SJCRH30 (cell line): Measurements from ENCODE around the gene RNF217. TPM values are rescaled to one million over a fixed set of nuclear protein-coding genes. Genes with fewer than 3 reads are reported as not detected.

Experiments
- DNase-seq, 2 experiments: peaks; one replicate each; pipeline ENCODE4 v3.0.0-alpha.2; 2015 to 2020
- H3K27ac ChIP-seq: fragments of 250-450 bp; sonication (Bioruptor Pico); 2 replicates; pipeline ENCODE4 v1.5.1; 2020; ENCODE audit warnings: mild to moderate bottlenecking, moderate library complexity
- H3K27me3 ChIP-seq: fragments of 250-450 bp; sonication (Bioruptor Pico); 2 replicates; pipeline ENCODE4 v1.5.1; 2020; ENCODE audit warnings: mild to moderate bottlenecking, moderate library complexity
- H3K36me3 ChIP-seq: fragments of 250-450 bp; sonication (Bioruptor Pico); 2 replicates; pipeline ENCODE4 v1.5.1; 2020; ENCODE audit warnings: mild to moderate bottlenecking, moderate library complexity
- H3K4me1 ChIP-seq: fragments of 250-450 bp; sonication (Bioruptor Pico); 2 replicates; pipeline ENCODE4 v1.5.1; 2020; ENCODE audit warnings: mild to moderate bottlenecking, moderate library complexity
- H3K4me3 ChIP-seq: fragments of 250-450 bp; sonication (Bioruptor Pico); 2 replicates; pipeline ENCODE4 v1.5.1; 2020; ENCODE audit warnings: mild to moderate bottlenecking, moderate library complexity
- H3K9me3 ChIP-seq: fragments of 250-450 bp; sonication (Bioruptor Pico); replicated peaks from 2 replicates; pipeline ENCODE4 v1.5.1; 2020; ENCODE audit warnings: mild to moderate bottlenecking, moderate library complexity
- total RNA-seq: library from RNA; depleted of rRNA; stranded (reverse); fragments of >200 nt; shearing (Covaris generic); gene quantifications from 2 replicates; pipeline ENCODE4 v1.2.3, GENCODE V29; 2014

The RNF217 gene
- total RNA-seq, 1 experiment from 2014 or later = 16.0 TPM

DNA sequence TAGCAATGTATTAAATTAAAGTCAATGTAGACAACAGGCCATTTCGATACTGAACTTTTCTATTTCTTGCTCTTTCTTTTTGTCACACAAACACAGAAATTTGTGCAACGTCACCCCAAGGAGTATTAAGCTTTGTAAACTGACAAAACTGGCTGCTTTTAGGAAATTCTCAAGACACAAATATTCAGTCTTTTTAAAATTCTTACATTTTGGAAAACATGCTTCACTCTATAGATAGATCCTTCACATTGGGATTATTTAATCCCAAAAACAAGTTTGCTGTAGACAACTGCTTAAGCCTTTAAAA lies 121.4 kb downstream of the RNF217 start:
- Histone ChIP-seq H3K27ac (no peak overlapping the region), H3K4me1 (peaks cover 4% of the 10 kb centered on the region; the same call in 1 of the 2 replicates), H3K4me3 (no peak overlapping the region), H3K36me3 (peaks cover 4% of the 10 kb centered on the region; the same call in 1 of the 2 replicates), H3K9me3 (no peaks in the 10 kb centered on the region), H3K27me3 (no peaks in the 10 kb centered on the region)
- DNase-seq = no peak

- Histone ChIP-seq H3K36me3 (peaks cover 4% of the 10 kb centered on the region; the same call in 1 of the 2 replicates), H3K27me3 (no peaks in the 10 kb centered on the region), H3K4me3 (no peak overlapping the region), H3K27ac (no peak overlapping the region), H3K4me1 (no peaks in the 10 kb centered on the region; the same call in 1 of the 2 replicates), H3K9me3 (no peaks in the 10 kb centered on the region)
- no peak for DNase-seq
These were observed 124.5 kb downstream of the RNF217 start for GRCh38 chr6:125086716-125087115.

DNA sequence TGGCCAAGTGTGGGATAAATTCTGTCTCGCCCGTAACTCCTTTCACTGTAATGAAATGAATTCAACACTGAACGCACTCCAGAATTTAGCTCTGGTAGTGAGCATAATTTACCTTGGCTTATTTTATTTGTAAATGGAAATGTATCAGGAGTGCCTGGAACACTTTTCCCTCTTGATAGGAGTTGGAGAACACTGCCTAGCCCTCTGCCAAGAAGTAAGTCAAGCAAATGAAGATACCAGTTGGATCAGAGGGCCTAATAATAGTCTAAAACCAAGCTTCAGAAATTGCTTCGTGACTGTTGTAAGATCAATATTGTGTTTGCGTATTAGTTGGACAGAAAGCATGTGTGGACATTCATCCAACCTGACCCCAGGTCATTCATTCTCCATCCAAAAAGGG lies 126.7 kb downstream of the RNF217 start:
- Histone ChIP-seq H3K9me3 (no peaks in the 10 kb centered on the region), H3K4me3 (no peak overlapping the region), H3K4me1 (no peaks in the 10 kb centered on the region; the same call in 1 of the 2 replicates), H3K36me3 (0 out of 2 replicates have a peak, but pooled peaks cover 4% of the 10 kb centered on the region), H3K27ac (no peak overlapping the region), H3K27me3 (no peaks in the 10 kb centered on the region)
- no peak for DNase-seq

DNA sequence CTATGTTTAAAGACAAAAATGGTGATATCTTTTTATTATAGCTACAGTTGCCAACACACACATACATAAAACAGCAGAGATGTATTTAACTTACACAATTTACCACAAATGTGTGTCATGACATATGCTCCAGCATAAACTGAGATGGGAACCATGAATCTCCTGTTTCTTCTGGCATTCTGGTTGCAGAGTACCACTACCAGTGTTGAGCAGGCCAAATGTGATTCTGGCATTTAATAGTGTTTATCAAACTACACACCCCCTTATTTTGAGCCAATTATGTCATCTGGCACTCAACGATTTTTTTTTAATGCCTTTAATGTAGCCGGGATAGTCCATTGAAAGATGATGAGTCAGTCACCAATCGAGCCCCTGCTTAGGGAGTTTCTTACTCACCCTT lies 132.3 kb downstream of the RNF217 start:
- Histone ChIP-seq H3K36me3 (no peaks in the 10 kb centered on the region), H3K27ac (no peak overlapping the region), H3K9me3 (0 out of 2 replicates have a peak, but pooled peaks cover 2% of the 10 kb centered on the region), H3K4me3 (no peak overlapping the region), H3K27me3 (no peaks in the 10 kb centered on the region), H3K4me1 (no peaks in the 10 kb centered on the region; the same call in 1 of the 2 replicates)
- no peak for DNase-seq

GRCh38 chr6:125095580-125096301 lies 133.5 kb downstream of the RNF217 start:
- H3K4me1 ChIP-seq = no peaks in the 10 kb centered on the region; the same call in 1 of the 2 replicates
- no peak overlapping the region for H3K27ac ChIP-seq
- H3K4me3 ChIP-seq = no peak overlapping the region
- H3K36me3 ChIP-seq = no peaks in the 10 kb centered on the region
- 0 out of 2 replicates have a peak, but pooled peaks cover 2% of the 10 kb centered on the region for H3K9me3 ChIP-seq
- H3K27me3 ChIP-seq = no peaks in the 10 kb centered on the region
- peak in 1 of 2 experiments; percentile 35 for DNase-seq

- H3K4me3 ChIP-seq = no peak overlapping the region
- no peak overlapping the region for H3K27ac ChIP-seq
- no peaks in the 10 kb centered on the region; the same call in none of the 2 replicates for H3K4me1 ChIP-seq
- H3K36me3 ChIP-seq = no peaks in the 10 kb centered on the region
- H3K27me3 ChIP-seq = no peaks in the 10 kb centered on the region
- H3K9me3 ChIP-seq = 0 out of 2 replicates have a peak, but pooled peaks cover 2% of the 10 kb centered on the region
- no peak for DNase-seq
These were observed 134.9 kb downstream of the RNF217 start for GRCh38 chr6:125097186-125097585.

DNA sequence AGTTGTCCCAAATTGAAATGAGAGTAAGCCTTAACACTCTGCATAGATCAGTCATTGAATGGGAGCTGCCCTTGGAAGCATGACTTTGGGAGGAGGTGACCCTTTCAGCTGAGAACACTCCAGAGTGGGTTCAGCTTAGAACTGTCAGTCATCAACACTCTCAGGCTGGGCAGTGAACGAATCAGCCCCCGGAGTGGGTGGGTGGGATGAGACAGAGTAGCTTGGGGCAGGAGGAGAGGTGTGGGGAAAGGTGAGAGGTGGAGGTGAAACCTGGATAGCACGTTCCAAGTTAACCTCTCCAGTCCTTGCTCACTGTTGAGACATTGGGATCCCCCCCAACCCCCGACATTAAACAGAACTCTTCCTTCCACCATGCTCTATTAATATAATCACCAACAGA lies 136.0 kb downstream of the RNF217 start:
- Histone ChIP-seq H3K27ac (no peak overlapping the region), H3K4me3 (no peak overlapping the region), H3K27me3 (no peaks in the 10 kb centered on the region), H3K4me1 (no peaks in the 10 kb centered on the region; the same call in none of the 2 replicates), H3K9me3 (0 out of 2 replicates have a peak, but pooled peaks cover 2% of the 10 kb centered on the region), H3K36me3 (no peaks in the 10 kb centered on the region)
- DNase-seq = no peak

DNA sequence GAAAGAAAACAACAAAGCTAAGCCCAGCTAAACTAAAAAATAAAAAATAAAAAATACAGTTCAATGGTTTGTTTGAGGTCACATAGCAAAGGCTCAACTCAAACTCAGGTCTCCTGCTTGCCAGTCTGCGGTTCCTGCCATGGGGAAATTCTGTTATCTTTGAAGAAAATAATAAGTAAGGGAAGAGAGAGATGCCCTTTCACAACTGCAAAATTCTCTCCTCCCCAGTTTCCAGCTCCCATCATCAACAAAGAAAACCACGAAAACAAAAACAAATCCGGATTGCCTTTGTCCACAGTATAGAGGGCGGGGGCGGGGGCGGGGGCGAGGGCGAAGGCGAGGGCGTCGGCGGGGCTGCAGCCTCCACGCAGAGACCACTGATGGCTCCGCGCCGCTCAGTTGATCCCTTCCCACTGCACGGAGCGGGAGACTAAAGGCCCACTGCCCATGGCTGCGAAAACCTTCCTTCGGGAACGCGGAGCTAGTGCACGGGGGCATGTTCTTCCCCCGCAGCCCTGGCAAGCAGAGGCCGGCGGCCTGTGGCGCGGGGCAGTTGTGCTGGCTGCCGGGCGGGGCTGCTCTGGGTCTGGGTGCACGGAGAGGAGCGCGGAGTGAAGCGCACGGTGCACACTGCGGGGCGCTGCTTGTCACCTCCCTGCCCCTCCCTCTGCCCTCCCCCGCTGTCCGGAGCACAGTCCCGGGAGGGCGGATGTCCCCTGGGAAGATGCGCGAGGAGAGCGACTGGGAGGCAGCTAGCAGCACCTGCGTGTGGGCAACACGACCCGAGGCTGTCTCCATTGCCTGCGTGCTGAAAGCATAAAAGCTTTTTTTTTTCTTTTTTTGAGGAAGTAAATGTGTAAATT lies 137.2 kb downstream of the RNF217 start:
- Histone ChIP-seq H3K36me3 (no peaks in the 10 kb centered on the region), H3K27ac (no peak overlapping the region), H3K27me3 (no peaks in the 10 kb centered on the region), H3K4me3 (peak overlapping the region; percentile 62), H3K4me1 (peaks cover 8% of the 10 kb centered on the region), H3K9me3 (0 out of 2 replicates have a peak, but pooled peaks cover 2% of the 10 kb centered on the region)
- DNase-seq = peak; percentile 67

- no peak for DNase-seq
- H3K36me3 ChIP-seq = no peaks in the 10 kb centered on the region
- no peak overlapping the region for H3K27ac ChIP-seq
- no peaks in the 10 kb centered on the region for H3K9me3 ChIP-seq
- H3K27me3 ChIP-seq = no peaks in the 10 kb centered on the region
- peak overlapping the region; percentile 62 for H3K4me3 ChIP-seq
- H3K4me1 ChIP-seq = peaks cover 10% of the 10 kb centered on the region
These were observed 137.9 kb downstream of the RNF217 start for GRCh38 chr6:125100074-125100652.

- DNase-seq = no peak
- no peak overlapping the region for H3K27ac ChIP-seq
These were observed 138.9 kb downstream of the RNF217 start for GRCh38 chr6:125101128-125101527.

DNA sequence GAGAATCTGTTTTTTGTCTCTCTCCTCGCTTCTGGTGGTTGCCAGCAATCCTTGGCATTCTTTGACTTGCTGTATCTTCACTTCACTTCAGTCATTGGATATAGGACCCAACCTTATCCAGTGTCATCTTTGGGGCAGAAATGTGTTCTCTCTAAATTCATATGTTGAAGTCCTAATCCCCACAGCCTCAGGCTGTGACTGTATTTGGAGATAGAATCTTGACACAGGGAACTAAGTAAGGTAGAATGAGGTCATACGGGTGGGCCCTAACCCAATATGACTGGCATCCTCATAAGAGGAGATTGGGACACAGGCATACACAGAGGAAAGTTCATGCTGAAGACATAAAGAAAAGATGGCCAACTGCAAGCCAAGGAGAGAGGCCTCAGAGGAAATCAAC lies 139.4 kb downstream of the RNF217 start:
- Histone ChIP-seq H3K27me3 (no peaks in the 10 kb centered on the region), H3K36me3 (no peaks in the 10 kb centered on the region), H3K4me1 (peaks cover 10% of the 10 kb centered on the region), H3K9me3 (no peaks in the 10 kb centered on the region), H3K27ac (no peak overlapping the region), H3K4me3 (no peak overlapping the region)
- DNase-seq = no peak

More at GRCh38 chr6:125101128-125101527, 138.9 kb downstream of the RNF217 start:
- Histone ChIP-seq H3K36me3 (no peaks in the 10 kb centered on the region), H3K4me1 (peaks cover 10% of the 10 kb centered on the region), H3K27me3 (no peaks in the 10 kb centered on the region), H3K9me3 (no peaks in the 10 kb centered on the region), H3K4me3 (no peak overlapping the region)

GRCh38 chr6:125102411-125102810 lies 140.2 kb downstream of the RNF217 start:
- DNase-seq = no peak
- no peaks in the 10 kb centered on the region for H3K27me3 ChIP-seq
- no peak overlapping the region for H3K27ac ChIP-seq
- no peak overlapping the region for H3K4me3 ChIP-seq
- H3K9me3 ChIP-seq = no peaks in the 10 kb centered on the region
- peaks cover 10% of the 10 kb centered on the region for H3K4me1 ChIP-seq
- no peaks in the 10 kb centered on the region for H3K36me3 ChIP-seq

DNA sequence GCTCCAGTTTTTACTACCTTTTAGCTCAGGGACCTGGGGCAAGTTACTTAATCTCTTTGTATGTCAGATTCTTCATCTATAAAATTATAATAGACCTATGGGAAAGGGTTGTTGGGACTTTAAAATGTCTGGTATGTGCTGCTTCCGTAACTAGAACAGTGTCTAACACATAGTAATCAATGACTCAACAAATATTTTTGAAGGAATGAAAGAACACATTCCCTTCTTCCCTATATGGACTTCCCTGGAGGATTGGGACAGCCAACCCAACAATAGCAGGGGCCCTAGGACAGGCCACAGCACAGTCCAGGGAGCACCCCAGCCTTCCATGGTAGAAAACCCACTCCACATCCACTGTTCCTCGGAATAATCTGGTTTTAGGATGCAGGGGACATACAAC lies 140.7 kb downstream of the RNF217 start:
- Histone ChIP-seq H3K36me3 (no peaks in the 10 kb centered on the region), H3K27me3 (no peaks in the 10 kb centered on the region), H3K4me3 (no peak overlapping the region), H3K27ac (no peak overlapping the region), H3K9me3 (no peaks in the 10 kb centered on the region), H3K4me1 (peaks cover 10% of the 10 kb centered on the region)
- DNase-seq = no peak

DNA sequence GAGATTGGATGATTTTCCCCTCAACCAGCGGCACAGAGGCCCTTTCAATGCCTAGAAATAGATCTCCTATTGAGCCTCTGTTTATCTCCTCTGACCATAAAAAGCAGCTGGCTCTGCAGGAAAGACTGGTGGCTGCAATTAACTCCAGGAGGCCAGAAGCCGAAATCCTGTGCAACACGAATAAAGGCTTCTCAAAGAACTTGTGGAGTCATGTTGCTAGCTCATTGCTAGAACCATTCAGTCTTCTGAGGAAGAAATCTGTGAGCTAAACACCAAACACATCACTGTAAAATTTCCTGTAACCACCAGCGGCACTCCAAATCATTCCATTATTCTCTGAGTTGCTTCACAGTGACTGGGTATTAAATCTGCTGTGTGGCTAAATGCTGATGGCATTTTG lies 142.2 kb downstream of the RNF217 start:
- H3K36me3 ChIP-seq = no peaks in the 10 kb centered on the region
- peak overlapping the region; percentile 1; the same call in 1 of the 2 replicates for H3K27ac ChIP-seq
- 0 out of 2 replicates have a peak overlapping the region, but pooled peaks have one; percentile 6 for H3K4me3 ChIP-seq
- DNase-seq = peak; percentile 62 to 85
- H3K27me3 ChIP-seq = no peaks in the 10 kb centered on the region
- H3K9me3 ChIP-seq = peaks cover 2% of the 10 kb centered on the region; the same call in 1 of the 2 replicates
- peaks cover 10% of the 10 kb centered on the region for H3K4me1 ChIP-seq
